Endodermal cell (in vitro differentiated cells): Measurements from ENCODE around the gene DOK6. TPM values are rescaled to one million over a fixed set of nuclear protein-coding genes. Genes with fewer than 3 reads are reported as not detected.

Experiments
- DNase-seq: peaks from one replicate; pipeline ENCODE4 v3.0.0-alpha.2; 2017
- H3K27ac ChIP-seq: 2 replicates; pipeline ENCODE4 v1.5.1; 2013; ENCODE audit warnings: mild to moderate bottlenecking, low read depth, low read length, moderate library complexity
- H3K27me3 ChIP-seq: 2 replicates; pipeline ENCODE4 v1.6.1; 2013; ENCODE audit warnings: mild to moderate bottlenecking, low read length, moderate library complexity; ENCODE audit not compliant: insufficient read depth, control insufficient read depth, poor library complexity, severe bottlenecking
- H3K36me3 ChIP-seq: 2 replicates; pipeline ENCODE4 v1.7.0; 2013; ENCODE audit warnings: mild to moderate bottlenecking, low read length, moderate library complexity; ENCODE audit not compliant: control insufficient read depth, insufficient read depth
- H3K4me1 ChIP-seq: one replicate; pipeline ENCODE4 v1.7.0; 2013; ENCODE audit warnings: low read length; ENCODE audit not compliant: control insufficient read depth, insufficient read depth
- H3K4me3 ChIP-seq: 2 replicates; pipeline ENCODE4 v1.5.1; 2013; ENCODE audit warnings: mild to moderate bottlenecking, low read length, moderate library complexity
- H3K9ac ChIP-seq: 2 replicates; pipeline ENCODE4 v1.6.1; 2013; ENCODE audit warnings: mild to moderate bottlenecking, low read length, moderate library complexity; ENCODE audit not compliant: poor library complexity, severe bottlenecking; ENCODE audit errors: extremely low read depth
- H3K9me3 ChIP-seq: 2 replicates; pipeline ENCODE4 v1.6.1; 2013; ENCODE audit warnings: mild to moderate bottlenecking, low read length, moderate library complexity; ENCODE audit not compliant: control insufficient read depth
- H3K27ac Mint-ChIP-seq: 2 replicates; pipeline ENCODE4 v1.8.0; 2020; ENCODE audit warnings: mixed read lengths
- H3K27me3 Mint-ChIP-seq: 2 replicates; pipeline ENCODE4 v1.8.0; 2021; ENCODE audit warnings: mild to moderate bottlenecking, mixed read lengths; ENCODE audit not compliant: insufficient read depth
- H3K36me3 Mint-ChIP-seq: 2 replicates; pipeline ENCODE4 v1.8.0; 2020; ENCODE audit warnings: low read depth, mixed read lengths
- H3K4me1 Mint-ChIP-seq: 2 replicates; pipeline ENCODE4 v1.8.0; 2020; ENCODE audit warnings: mixed read lengths
- H3K4me3 Mint-ChIP-seq: 2 replicates; pipeline ENCODE4 v1.8.0; 2020; ENCODE audit warnings: mild to moderate bottlenecking, moderate library complexity, mixed read lengths
- H3K9me3 Mint-ChIP-seq: 2 replicates; pipeline ENCODE4 v1.8.0; 2020; ENCODE audit warnings: mild to moderate bottlenecking, mixed read lengths
- CTCF ChIP-seq: fragments of 200-600 bp; sonication (generic); conservative IDR thresholded peaks from 2 replicates; pipeline ENCODE4 v1.5.0; 2021; ENCODE audit warnings: antibody characterized with exemption, mild to moderate bottlenecking
- WGBS, 2 experiments: methylation state at CpG; one replicate each; pipeline versions ENCODE4 v1.1.5 to v1.1.7; 2013; ENCODE audit warnings: missing lambda C conversion rate in 2 of 2, mixed read lengths in 1 of 2; ENCODE audit not compliant: insufficient coverage in 1 of 2, insufficient read length in 1 of 2; 5-methylcytosine and 5-hydroxymethylcytosine counted together
- total RNA-seq, 2 donors: library from RNA; stranded (reverse); fragmentation: NEBNext Ultra II Directional in 1 of 2; extraction: Animal tissue kit (Norgen Biotek cat#: 25700) in 1 of 2; gene quantifications; 2 replicates in 1 of 2; 3 replicates in 1 of 2; pipeline ENCODE4 v1.2.1, GENCODE V29; 2021

Gene DOK6
- total RNA-seq, 2 donors from 2014 or later, result 5.7 to 5.9 TPM

- H3K27ac Mint-ChIP-seq, result no peak overlapping the region
- Histone ChIP-seq H3K9ac (no peak overlapping the region), H3K27ac (no peak overlapping the region), H3K4me3 (no peak overlapping the region), H3K27me3 (no peaks in the 10 kb centered on the region), H3K36me3 (no peaks in the 10 kb centered on the region), H3K9me3 (no peaks in the 10 kb centered on the region), H3K4me1 (no peaks in the 10 kb centered on the region)
- WGBS, 2 experiments, result 91% methylated on average over 2 of the region's 2 CpGs; no CpG with 5 or more reads in 1 of the 2 experiments
- no peak overlapping the region for H3K4me3 Mint-ChIP-seq
- TF ChIP-seq CTCF, result no peak
- DNase-seq, result no peak
- H3K27me3 Mint-ChIP-seq, result peaks cover 7% of the 10 kb centered on the region
- peaks cover 9% of the 10 kb centered on the region for H3K4me1 Mint-ChIP-seq
- no peaks in the 10 kb centered on the region for H3K36me3 Mint-ChIP-seq
- no peaks in the 10 kb centered on the region for H3K9me3 Mint-ChIP-seq
Observed at GRCh38 chr18:69701305-69701704, 300.6 kb downstream of the DOK6 start.

- Histone ChIP-seq H3K4me1 (no peaks in the 10 kb centered on the region), H3K9ac (no peak overlapping the region), H3K36me3 (no peaks in the 10 kb centered on the region), H3K27me3 (no peaks in the 10 kb centered on the region), H3K9me3 (no peaks in the 10 kb centered on the region), H3K4me3 (no peak overlapping the region), H3K27ac (no peak overlapping the region)
- no peak for DNase-seq
- no peak for TF ChIP-seq CTCF
- Mint-ChIP-seq H3K4me3 (no peak overlapping the region), H3K36me3 (no peaks in the 10 kb centered on the region), H3K9me3 (no peaks in the 10 kb centered on the region), H3K27ac (no peak overlapping the region), H3K27me3 (peaks cover 9% of the 10 kb centered on the region), H3K4me1 (peaks cover 9% of the 10 kb centered on the region)
Observed at GRCh38 chr18:69703461-69703860, 302.8 kb downstream of the DOK6 start.

GRCh38 chr18:69705987-69706386 lies 305.3 kb downstream of the DOK6 start:
- 40 to 53% methylated on average over 1 to 2 of the region's 2 CpGs for WGBS, 2 experiments
- peak; percentile 70 for DNase-seq

More at GRCh38 chr18:69705987-69706386, 305.3 kb downstream of the DOK6 start:
- H3K27me3 Mint-ChIP-seq, result peaks cover 9% of the 10 kb centered on the region
- Histone ChIP-seq H3K4me3 (no peak overlapping the region), H3K27me3 (no peaks in the 10 kb centered on the region), H3K36me3 (no peaks in the 10 kb centered on the region), H3K4me1 (no peaks in the 10 kb centered on the region), H3K9ac (no peak overlapping the region), H3K9me3 (no peaks in the 10 kb centered on the region), H3K27ac (no peak overlapping the region)
- peaks cover 9% of the 10 kb centered on the region for H3K4me1 Mint-ChIP-seq
- no peaks in the 10 kb centered on the region for H3K36me3 Mint-ChIP-seq
- no peak for TF ChIP-seq CTCF
- no peaks in the 10 kb centered on the region for H3K9me3 Mint-ChIP-seq
- H3K4me3 Mint-ChIP-seq, result no peak overlapping the region
- H3K27ac Mint-ChIP-seq, result no peak overlapping the region
